HG02759 (cell line): ENCODE measurements around the gene IQCE.
"Not testable (repeated sequence)": the region's sequence is repeated elsewhere in the genome, so short reads cannot be mapped to it uniquely, and the experiment has no call there.

Source experiments
- ATAC-seq: cut with Tn5 transposase; IDR thresholded peaks from one replicate; pipeline ENCODE4 v1.9.1; 2021; ENCODE audit warnings: mild to moderate bottlenecking, moderate library complexity; ENCODE audit not compliant: unreplicated experiment

The IQCE gene

DNA sequence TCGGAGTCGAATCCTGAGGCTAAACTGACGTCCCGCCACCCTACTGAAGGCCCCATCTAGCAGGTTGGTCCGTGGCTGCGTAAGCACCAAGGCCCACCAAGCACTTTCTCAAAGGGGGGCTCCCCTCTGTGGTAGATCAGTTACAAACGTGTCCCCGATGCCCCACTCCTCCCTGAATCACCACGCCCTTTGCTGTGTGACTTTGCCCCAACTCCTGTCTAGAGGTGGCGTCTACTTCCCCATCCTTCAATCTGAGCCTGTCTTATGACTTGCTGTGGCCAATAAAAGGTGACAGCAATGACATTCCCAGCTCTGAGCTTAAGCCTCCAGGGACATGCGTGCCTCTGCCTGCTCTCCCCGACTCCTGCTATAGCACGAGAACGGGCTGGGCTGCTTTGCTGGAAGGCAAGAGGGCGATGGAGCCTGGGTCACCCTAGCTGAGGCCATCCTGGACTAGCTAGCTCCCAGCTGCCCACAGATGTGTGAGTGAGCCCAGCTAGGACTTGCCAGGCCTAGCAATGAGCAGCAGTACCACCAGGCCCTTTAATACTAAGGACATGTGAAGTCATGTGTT is 26.5 kb upstream of the IQCE start:
- ATAC-seq: not testable (repeated sequence)

DNA sequence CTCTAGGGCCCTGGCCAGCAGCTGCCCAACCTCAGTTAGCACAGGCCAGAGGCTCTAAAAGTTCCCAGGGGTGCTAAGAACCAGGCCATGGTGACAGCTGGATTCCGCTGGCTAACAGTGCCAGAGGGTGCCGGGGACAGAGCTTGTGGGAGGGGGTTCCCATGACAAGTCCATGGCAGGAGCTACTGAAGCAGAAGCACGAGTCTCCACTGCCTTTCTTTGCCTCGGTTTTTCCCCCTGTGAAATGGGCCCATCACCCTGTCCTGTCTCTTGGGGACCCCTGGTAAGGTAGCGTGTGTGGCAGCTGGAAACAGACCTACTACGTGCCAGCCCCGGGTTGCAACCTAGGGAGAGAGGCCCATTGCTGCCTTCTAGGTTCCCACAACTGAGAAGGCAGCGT is 26.0 kb upstream of the IQCE start:
- ATAC-seq: not testable (repeated sequence)

DNA sequence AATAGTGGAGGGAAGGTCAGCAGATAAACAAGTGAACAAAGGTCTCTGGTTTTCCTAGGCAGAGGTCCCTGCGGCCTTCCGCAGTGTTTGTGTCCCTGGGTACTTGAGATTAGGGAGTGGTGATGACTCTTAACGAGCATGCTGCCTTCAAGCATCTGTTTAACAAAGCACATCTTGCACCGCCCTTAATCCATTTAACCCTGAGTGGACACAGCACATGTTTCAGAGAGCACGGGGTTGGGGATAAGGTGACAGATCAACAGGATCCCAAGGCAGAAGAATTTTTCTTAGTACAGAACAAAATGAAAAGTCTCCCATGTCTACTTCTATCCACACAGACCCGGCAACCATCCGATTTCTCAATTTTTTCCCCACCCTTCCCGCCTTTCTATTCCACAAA is 25.2 kb upstream of the IQCE start:
- ATAC-seq: not testable (repeated sequence)

DNA sequence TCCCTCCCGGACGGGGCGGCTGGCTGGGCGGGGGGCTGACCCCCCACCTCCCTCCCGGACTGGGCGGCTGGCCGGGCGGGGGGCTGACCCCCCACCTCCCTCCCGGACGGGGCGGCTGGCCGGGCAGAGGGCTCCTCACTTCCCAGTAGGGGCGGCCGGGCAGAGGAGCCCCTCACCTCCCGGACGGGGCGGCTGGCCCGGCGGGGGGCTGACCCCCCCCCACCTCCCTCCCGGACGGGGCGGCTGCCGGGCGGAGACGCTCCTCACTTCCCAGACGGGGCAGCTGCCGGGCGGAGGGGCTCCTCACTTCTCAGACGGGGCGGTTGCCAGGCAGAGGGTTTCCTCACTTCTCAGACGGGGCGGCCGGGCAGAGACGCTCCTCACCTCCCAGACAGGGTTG is 24.6 kb upstream of the IQCE start:
- ATAC-seq: not testable (repeated sequence)

GRCh38 chr7:2535872-2536627 is 22.7 kb upstream of the IQCE start:
- not testable (repeated sequence) for ATAC-seq

GRCh38 chr7:2537981-2538851 is 20.6 kb upstream of the IQCE start:
- ATAC-seq: no peak

- ATAC-seq: no peak
Measured at GRCh38 chr7:2539031-2539911, 19.5 kb upstream of the IQCE start.

GRCh38 chr7:2540133-2540532 is 18.6 kb upstream of the IQCE start:
- ATAC-seq: no peak

DNA sequence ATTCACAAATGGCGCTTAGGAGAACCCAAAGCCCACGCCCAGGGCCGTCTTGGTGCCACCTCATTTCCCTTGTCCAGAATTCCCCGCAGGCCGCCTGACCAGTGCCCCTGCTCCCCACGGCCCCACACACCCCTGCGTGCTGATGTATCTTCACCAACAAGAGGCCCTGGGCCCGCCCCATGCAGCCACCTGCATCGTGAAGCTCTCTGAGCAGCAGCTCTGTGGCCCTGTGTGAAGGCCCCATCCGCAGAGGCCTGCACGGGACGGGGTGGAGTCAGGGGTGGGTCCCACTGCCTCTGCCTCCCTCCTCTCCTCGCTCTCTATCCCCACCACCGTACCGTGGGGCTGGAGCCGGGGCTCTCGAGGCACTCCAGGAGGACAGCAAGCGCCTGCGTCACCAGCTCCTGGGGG is 18.1 kb upstream of the IQCE start:
- ATAC-seq: no peak

DNA sequence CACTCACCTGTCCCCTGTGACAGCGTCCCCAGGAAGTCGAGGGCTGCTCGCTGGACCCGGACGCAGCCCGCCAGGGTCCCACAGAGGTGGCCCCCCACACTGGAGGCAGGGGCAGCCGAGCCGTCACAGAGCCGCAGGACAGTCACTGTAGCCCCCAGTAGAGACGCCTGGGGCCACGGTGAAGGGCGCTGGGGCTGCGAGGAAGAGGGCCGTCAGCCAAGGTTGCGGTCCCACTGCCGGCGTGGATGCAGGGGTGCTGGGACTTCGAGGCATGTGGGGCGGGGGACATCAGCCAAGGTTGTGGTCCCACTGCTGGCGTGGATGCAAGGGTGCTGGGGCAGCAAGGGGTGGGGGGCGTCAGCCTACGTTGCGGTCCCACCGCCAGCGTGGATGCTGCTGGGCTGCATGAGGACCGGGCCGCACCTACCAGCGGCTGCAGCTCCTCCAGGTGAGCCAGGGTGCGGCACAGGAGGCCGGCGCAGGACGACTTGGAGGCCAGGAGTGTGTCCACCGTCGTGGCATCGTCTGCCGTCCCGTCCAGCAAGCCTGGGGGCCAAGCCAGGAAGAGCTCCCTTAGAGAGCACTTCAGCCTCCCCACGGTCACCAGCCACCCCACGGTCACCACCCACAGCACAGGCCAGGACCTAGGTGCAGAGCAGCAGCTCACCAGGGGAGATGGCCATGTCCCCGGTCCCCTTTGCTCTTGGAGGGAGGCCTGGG is 17.3 kb upstream of the IQCE start:
- no peak for ATAC-seq

DNA sequence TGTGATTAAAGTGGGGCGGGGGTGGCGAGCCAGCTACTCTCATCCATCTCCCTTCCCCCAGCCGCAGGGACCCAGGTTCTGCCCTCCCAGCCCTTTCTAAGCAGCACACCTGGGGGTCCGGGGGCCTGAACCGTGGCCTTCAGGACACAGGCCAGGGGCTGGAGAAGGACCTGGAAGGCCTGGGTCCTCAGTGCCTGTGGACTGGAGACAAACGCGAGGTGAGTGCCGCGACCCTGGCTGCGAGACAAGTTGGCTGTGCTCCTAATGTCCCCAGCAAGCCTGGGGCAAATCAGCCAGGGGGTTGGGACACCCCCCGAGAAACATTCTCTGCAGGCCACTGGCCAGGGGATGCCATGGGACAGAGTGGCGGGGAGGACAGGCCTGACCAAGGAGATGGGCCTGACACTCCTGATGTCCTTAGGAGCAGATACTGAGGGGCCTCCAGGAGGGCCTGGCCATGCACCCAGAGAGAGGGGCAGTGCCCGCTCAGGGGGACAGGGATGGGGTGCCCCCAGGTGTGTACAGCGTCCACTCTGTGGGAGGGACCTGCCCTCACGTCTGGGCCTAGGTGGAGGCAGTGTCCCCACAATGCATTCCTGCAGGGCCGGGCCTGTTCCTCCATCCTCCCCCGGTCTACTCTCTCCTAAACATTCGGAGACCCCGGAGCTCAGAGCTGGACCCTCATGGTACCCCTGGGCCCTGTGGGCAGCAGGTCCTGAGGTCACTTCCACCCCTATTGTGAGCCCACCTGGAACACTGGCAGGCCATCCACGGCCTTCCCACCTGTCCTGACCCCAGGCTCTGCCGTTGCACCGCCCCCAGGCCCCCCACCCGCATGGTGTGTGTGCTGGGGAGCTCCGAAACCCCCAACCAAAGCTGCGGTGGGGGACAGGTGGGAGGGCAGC is 16.5 kb upstream of the IQCE start:
- ATAC-seq: no peak

- no peak for ATAC-seq
Measured at GRCh38 chr7:2542916-2543871, 15.6 kb upstream of the IQCE start.

- ATAC-seq: no peak
Measured at GRCh38 chr7:2544541-2545188, 14.1 kb upstream of the IQCE start.

- ATAC-seq: no peak
Measured at GRCh38 chr7:2545746-2546425, 12.9 kb upstream of the IQCE start.

- ATAC-seq: no peak
Measured at GRCh38 chr7:2546776-2547586, 11.8 kb upstream of the IQCE start.

DNA sequence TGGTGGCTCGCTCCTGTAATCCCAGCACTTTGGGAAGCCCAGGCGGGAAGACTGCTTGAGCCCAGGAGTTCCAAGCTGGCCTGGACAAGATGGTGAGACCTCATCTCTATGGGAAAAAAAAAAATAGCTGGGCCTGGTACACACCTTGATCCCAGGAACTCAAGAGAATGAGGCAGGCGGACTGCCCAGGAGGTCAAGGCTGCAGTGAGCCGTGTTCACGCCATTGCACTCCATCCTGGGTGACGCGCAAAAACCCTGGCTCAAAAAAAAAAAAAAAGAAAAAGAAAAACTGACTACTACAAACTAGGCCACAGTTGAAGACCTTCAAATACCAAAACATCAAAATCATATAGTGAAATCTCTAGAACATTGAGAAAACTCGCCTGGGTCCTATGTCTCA is 7.4 kb upstream of the IQCE start:
- no peak for ATAC-seq
